Ramos (cell line): ENCODE data around the gene PDE8A.

ENCODE experiments used
- in situ Hi-C: fragments of 300-500 bp; cut with MboI; formaldehyde crosslinking; loops from one replicate; pipeline ENCODE4 v1.14.3; 2022; ENCODE audit warnings: low sequenced_read_pairs; ENCODE audit not compliant: unreplicated experiment

The PDE8A gene

DNA sequence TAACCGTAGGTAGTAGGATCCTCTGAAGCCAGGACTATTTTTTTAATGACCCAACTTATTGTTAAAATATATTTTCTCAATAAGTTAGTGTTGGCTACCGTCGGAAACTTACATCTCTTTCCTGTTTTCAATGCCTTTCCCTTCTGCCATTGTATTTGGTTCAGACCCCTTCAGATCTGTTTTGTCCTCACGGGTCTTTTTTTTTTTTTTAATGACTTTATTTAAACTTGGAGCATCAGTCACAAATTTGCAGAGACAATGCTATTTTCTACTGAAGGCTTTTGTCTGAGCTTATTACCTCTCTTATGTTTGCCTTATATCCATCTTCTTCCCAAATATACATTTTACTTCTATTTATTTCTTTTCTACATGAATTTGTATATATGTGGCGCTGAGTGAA lies 47.6 kb downstream of the PDE8A start:
- in situ Hi-C loops: no loop called here

DNA sequence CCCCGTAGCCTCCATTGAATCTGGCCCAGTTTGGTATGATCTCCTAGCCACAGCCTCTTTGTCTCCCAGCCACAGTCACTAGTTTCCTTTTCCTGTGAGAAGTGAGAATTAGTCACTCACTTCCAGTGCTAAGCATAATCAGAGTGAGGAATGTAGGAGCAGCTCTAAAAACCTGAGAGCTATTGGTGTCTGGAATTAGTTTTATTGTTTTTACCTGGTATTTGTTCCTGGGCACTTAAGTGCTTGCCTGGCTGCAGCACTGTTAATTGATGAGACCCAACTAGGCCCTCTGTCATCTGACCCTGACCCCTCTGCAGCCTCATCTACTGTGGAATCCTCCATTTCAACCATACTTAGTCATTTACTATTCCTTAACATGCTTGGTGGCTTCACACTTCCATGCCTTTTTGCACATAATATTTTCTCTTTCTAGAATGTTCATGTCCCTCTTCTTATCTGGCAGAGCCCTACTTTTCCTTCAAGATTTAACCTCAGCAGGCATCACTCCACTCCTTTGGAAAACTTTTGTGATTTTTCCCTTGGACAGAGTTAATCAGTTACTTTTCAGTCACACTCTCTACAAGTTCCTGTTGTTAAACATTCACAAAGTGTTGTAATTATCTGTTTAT lies 48.8 kb downstream of the PDE8A start:
- in situ Hi-C loops: no loop called here

- in situ Hi-C loops: no loop called here
Measured at GRCh38 chr15:85031086-85031943, 49.7 kb downstream of the PDE8A start.

GRCh38 chr15:85031944-85032558 lies 50.4 kb downstream of the PDE8A start:
- in situ Hi-C loops: no loop called here

GRCh38 chr15:85033148-85033547 lies 51.5 kb downstream of the PDE8A start:
- in situ Hi-C loops: no loop called here

DNA sequence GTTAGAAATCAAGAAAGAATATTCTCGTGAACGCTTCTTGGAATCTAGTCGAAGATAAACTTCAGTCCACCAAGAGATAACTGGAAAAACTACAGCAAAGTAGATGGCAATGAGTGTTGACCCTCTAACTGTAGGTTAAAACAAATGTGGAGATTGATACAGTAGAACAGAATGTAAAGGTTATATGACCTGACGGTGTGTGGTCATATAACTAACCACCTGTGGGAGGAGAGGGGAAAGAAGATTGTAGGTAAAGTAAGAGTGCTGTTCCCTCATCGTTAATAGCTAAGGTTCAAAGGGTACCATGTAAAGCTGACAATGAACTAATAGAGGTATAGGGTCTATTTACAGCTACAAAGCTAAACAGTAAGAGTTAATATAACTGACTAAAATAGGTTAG lies 52.6 kb downstream of the PDE8A start:
- in situ Hi-C loops: no loop called here

DNA sequence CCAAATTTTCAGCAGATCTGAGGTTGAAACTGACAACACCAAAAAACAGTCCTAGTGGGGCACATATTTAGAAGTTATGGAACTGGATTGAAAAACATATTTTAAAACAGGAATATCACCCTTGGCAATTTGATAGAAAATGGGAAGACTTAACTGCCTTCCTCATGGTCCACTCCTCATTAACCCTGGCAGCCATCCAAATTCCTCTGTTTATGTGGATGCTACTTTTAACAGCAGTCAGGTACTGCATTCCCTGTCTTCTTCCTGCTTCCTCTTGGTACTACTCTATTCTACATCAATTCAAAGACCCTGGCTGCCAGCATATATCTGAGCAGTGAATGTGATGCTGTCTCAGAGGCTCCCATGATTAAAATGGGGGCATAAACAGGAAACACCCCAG lies 54.3 kb downstream of the PDE8A start:
- in situ Hi-C loops: no loop called here

DNA sequence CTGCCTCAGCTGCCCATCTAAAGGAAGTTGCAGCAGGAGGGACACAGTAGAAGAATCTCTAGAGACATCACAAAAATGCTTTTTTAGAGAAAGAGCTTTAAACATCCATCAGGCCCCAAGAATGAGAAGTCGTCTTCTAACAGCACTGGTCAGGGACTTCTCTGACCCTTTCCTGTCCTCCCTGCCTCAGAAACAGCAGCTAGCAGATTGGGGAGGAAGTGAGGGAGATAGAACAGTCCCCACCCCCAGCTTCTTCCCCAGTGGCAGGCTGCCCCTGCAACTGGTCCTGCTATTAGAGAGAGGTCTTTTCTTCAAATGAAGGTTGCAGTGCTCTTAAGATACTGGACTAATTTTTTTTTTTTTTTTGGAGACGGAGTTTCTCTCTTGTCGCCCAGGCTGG lies 55.1 kb downstream of the PDE8A start:
- in situ Hi-C loops: no loop called here

GRCh38 chr15:85037641-85038040 lies 56.0 kb downstream of the PDE8A start:
- in situ Hi-C loops: no loop called here

- in situ Hi-C loops: no loop called here
Measured at GRCh38 chr15:85041230-85041629, 59.6 kb downstream of the PDE8A start.

GRCh38 chr15:85044251-85044853 lies 62.7 kb downstream of the PDE8A start:
- in situ Hi-C loops: no loop called here

GRCh38 chr15:85044894-85045293 lies 63.2 kb downstream of the PDE8A start:
- in situ Hi-C loops: no loop called here

- in situ Hi-C loops: no loop called here
Measured at GRCh38 chr15:85045615-85046014, 64.0 kb downstream of the PDE8A start.

- in situ Hi-C loops: no loop called here
Measured at GRCh38 chr15:85047271-85047948, 65.8 kb downstream of the PDE8A start.

DNA sequence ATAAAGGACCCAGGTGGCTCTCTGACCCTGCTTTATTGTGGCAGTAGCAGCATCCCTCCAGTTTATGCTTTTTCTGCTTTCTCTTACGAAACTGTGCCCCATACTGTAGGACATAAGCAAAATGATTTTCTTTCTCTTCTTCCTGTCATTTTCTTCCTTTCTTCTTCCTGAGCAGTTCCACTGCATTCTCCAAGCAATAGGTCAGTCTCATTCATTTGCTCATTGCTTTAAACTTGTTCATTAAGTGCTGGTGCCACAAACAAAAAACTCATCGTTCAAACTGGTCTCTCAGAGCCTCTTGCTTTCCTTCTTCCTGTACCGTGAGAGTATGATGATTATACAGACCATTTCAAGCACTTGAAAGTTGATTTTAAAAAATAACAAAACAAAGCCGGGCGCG lies 66.8 kb downstream of the PDE8A start:
- in situ Hi-C loops: no loop called here

GRCh38 chr15:85049805-85050204 lies 68.1 kb downstream of the PDE8A start:
- in situ Hi-C loops: no loop called here

DNA sequence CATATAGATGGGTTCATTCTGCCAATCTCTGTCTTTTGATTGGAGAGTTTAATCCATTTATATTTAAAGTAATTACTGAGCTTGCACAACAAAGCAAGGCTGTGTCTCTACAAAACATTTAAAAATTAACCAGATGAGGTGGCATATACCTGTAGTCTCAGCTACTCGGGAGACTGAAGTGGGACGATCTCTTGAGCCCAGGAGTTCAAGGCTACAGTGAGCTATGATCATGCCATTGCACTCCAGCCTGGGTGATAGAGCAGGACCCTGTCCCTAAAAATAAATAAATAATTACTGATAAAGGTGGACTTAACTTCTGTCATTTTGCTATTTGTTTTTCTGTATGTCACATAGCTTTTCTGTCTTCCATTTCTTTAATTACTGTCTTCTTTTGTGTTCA lies 78.1 kb downstream of the PDE8A start:
- in situ Hi-C loops: no loop called here

DNA sequence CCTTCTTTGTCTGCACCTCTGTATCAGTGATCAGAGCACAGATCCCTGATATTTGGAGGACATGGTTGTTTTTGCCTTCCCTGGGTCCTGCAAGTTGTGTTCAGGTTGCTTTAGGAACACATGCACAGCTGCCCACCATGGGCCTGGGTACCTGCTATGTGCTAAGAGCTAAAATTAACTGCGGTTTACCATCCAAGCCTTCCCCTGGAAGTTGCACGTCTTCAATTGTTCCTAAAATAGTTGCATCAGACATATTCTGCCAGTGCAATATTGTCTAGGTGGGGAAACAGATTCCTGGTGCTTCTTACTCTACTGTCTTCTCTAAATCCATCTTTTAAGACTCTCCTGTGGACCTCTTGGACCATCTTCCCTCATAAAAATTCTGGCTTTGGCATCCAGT lies 80.9 kb downstream of the PDE8A start:
- in situ Hi-C loops: no loop called here

GRCh38 chr15:85063088-85063487 lies 81.4 kb downstream of the PDE8A start:
- in situ Hi-C loops: no loop called here

DNA sequence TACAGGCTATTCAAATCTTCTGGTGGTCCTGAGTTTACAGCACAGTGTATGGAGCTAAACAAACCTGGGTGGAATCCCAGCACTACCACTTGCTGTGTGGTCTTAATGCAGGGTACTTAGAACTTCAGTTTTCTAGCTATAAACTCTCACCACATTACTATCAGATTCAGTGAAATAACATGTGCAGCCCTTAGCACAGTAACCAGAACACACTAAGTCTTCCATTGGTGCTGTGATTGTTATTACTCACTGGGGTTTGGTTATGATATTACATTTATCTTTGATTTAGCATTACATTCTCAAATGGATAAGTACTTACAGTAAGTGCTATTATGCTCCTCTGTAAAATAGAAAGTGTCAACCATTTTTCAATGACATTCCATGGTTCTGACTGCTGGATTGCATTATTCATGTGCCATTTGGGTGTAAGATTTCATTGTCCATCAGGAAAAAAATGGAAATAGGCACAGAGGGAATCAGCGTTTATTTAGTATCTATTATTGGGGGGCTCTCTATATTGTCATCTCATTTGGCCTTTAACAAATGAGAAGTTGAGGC lies 81.9 kb downstream of the PDE8A start:
- in situ Hi-C loops: no loop called here
